ENCODE measurements around the gene DTNBP1. TPM values are rescaled to one million over a fixed set of nuclear protein-coding genes. Genes with fewer than 3 reads are reported as not detected.

Gene DTNBP1
- total and polyA plus RNA-seq, 2 of the 8 experiments (the other 6 are each of a cell fraction or from before 2014, with no cell fraction given) = 13.5 to 22.1 TPM

DNA sequence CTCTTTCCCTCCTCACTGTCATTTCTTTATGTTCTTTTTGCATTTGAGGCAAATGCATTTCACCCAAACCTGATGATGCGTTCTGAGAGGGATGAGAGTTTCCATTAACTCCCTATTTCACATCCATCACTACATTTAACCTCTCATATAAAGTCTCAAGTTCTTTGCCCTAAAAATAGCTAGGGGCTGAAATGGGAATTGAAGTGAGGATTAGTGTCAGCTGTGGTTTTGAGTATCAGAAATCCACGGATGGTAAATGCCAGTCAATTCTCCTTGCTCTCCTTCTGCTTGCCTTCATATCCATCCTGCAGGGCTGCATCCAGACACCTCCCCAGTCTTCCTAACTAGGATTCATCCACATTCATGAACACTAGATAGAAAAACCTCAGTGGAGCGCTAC, 10.0 kb upstream of the DTNBP1 start:
- no peaks in the 10 kb centered on the region for H3K9me3 ChIP-seq (ENCODE audit: insufficient read depth in 2 of 2, low read depth in 1 of 2, low read length in 1 of 2)
- CTCF ChIA-PET (ENCODE audit: partially characterized antibody) = interaction anchor here (0.8 kb wide), 1 partner anchor 11 kb away, joined by 3 read pairs; no protein-coding TSS in a partner anchor
- H3K27ac ChIP-seq (ENCODE audit: low read depth, low read length) = no peak overlapping the region
- no peak overlapping the region for H2BK15ac ChIP-seq (ENCODE audit: low read length)
- no peak overlapping the region for H3K56ac ChIP-seq (replicated peaks; ENCODE audit: insufficient read length, low read depth, low read length)
- no peak overlapping the region for H4K91ac ChIP-seq (replicated peaks; ENCODE audit: insufficient read length, low read length)
- no peak overlapping the region for H3K14ac ChIP-seq (ENCODE audit: insufficient read length)
- H3K36me3 ChIP-seq (ENCODE audit: control insufficient read depth in 2 of 4, insufficient read depth in 4 of 4, low read length in 3 of 4) = no peaks in the 10 kb centered on the region
- WGBS, 2 experiments (ENCODE audit: extremely low coverage in 1 of 2, insufficient coverage in 1 of 2, insufficient read length in 1 of 2, insufficient replicate concordance in 2 of 2, low coverage in 1 of 2, low lambda C conversion rate in 2 of 2, missing lambda C conversion rate in 1 of 2) = 87% methylated on average over 3 of the region's 3 CpGs; no CpG with 5 or more reads in 1 of the 2 experiments
- H2AK5ac ChIP-seq (ENCODE audit: low read depth, low read length) = no peak overlapping the region
- H3K4me1 ChIP-seq (replicated peaks in 1 of 4; ENCODE audit: control insufficient read depth in 3 of 4, insufficient read depth in 4 of 4, low read length in 3 of 4) = peaks cover 0 to 8% (median 3%) of the 10 kb centered on the region in 4 experiments; a peak in 4 of 7 replicates
- no peak overlapping the region for H3K4me2 ChIP-seq (ENCODE audit: insufficient read depth in 1 of 2, low read depth in 2 of 2, low read length in 2 of 2)
- H4K8ac ChIP-seq (ENCODE audit: extremely low read depth, insufficient read depth, low read length) = no peak overlapping the region
- no peak overlapping the region for H3K4me3 ChIP-seq (ENCODE audit: extremely low read depth in 1 of 4, insufficient read depth in 2 of 4, low read depth in 3 of 4, low read length in 4 of 4)
- no peak overlapping the region for H2BK5ac ChIP-seq (ENCODE audit: low read depth, low read length)
- no peaks in the 10 kb centered on the region for H4K20me1 ChIP-seq (replicated peaks in 1 of 2; ENCODE audit: control insufficient read depth in 1 of 2, insufficient read depth in 2 of 2, low read length in 2 of 2)
- H2BK20ac ChIP-seq (ENCODE audit: low read length) = no peak overlapping the region
- no peak overlapping the region for H4K5ac ChIP-seq (ENCODE audit: insufficient read length, low read depth, low read length)
- no peaks in the 10 kb centered on the region for H3K23me2 ChIP-seq (ENCODE audit: low read depth, low read length)
- POLR2A ChIA-PET (ENCODE audit: partially characterized antibody) = interaction anchor here (1.0 kb wide), 1 partner anchor 10 kb away, joined by 3 read pairs; the partner anchor contains the start of gene DTNBP1
- no peak overlapping the region for H2BK12ac ChIP-seq (ENCODE audit: low read depth, low read length)
- no peak overlapping the region for H3K4ac ChIP-seq (replicated peaks; ENCODE audit: insufficient read length, low read depth, low read length)
- no peaks in the 10 kb centered on the region for H3K27me3 ChIP-seq (replicated peaks in 1 of 4; ENCODE audit: control insufficient read depth in 3 of 4, extremely low read depth in 1 of 4, insufficient read depth in 3 of 4, low read length in 3 of 4)
- H3K23ac ChIP-seq (ENCODE audit: insufficient read length) = no peak overlapping the region
- FAIRE-seq (no peak), DNase-seq (ENCODE audit: low read depth in 1 of 2, low spot score in 2 of 2) (no peak)
- no peak overlapping the region for H2AFZ ChIP-seq (ENCODE audit: low read length)
- no peaks in the 10 kb centered on the region for H3K79me2 ChIP-seq (ENCODE audit: control insufficient read depth in 1 of 2, insufficient read depth in 2 of 2, low read length in 2 of 2)
- H2BK120ac ChIP-seq (replicated peaks; ENCODE audit: low read depth, low read length) = no peak overlapping the region
- no peak overlapping the region for H3K9ac ChIP-seq (replicated peaks in 1 of 4; ENCODE audit: extremely low read depth in 1 of 4, low read depth in 3 of 4, low read length in 3 of 4)
- no peak overlapping the region for H3K18ac ChIP-seq (ENCODE audit: extremely low read depth, low read length)
- H3K79me1 ChIP-seq (ENCODE audit: low read depth, low read length) = no peaks in the 10 kb centered on the region
- no peak for TF ChIP-seq KDM5A (IDR thresholded peaks at IDR 0.05; ENCODE audit: low read length)
- TF ChIP-seq GABPA (IDR thresholded peaks at IDR 0.05; ENCODE audit: borderline replicate concordance, insufficient read depth, low read length) = no peak
- no peak for TF ChIP-seq TAF1 (IDR thresholded peaks at IDR 0.05; ENCODE audit: low read depth, low read length)
- TF ChIP-seq HDAC6 (IDR thresholded peaks at IDR 0.05; ENCODE audit: low read depth, low read length) = no peak
- no peak for TF ChIP-seq SIN3A (conservative IDR thresholded peaks at IDR 0.05 in 1 of 2, IDR thresholded peaks at IDR 0.05 in 1 of 2; ENCODE audit: low read depth in 1 of 2, low read length in 2 of 2)
- no peak for TF ChIP-seq RXRA (IDR thresholded peaks at IDR 0.05; ENCODE audit: insufficient read depth, low read depth, low read length)
- TF ChIP-seq, protein P1, sequence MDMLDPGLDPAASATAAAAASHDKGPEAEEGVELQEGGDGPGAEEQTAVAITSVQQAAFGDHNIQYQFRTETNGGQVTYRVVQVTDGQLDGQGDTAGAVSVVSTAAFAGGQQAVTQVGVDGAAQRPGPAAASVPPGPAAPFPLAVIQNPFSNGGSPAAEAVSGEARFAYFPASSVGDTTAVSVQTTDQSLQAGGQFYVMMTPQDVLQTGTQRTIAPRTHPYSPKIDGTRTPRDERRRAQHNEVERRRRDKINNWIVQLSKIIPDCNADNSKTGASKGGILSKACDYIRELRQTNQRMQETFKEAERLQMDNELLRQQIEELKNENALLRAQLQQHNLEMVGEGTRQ (IDR thresholded peaks at IDR 0.05; ENCODE audit: low read length) = no peak
- TF ChIP-seq CTBP2 (IDR thresholded peaks at IDR 0.05; ENCODE audit: borderline replicate concordance, insufficient read depth, insufficient read length, low read length) = no peak
- TF ChIP-seq YY1 (IDR thresholded peaks at IDR 0.05; ENCODE audit: low read depth, low read length) = no peak
- TF ChIP-seq BRCA1 (IDR thresholded peaks at IDR 0.05; ENCODE audit: low read depth, low read length) = no peak
- TF ChIP-seq ZNF274 (IDR thresholded peaks at IDR 0.05; ENCODE audit: borderline replicate concordance, extremely low read depth, low read length) = no peak
- no peak for TF ChIP-seq KDM1A (IDR thresholded peaks at IDR 0.05; ENCODE audit: borderline replicate concordance, low read length)
- no peak for TF ChIP-seq GTF2F1 (IDR thresholded peaks at IDR 0.05; ENCODE audit: borderline replicate concordance, low read depth, low read length)
